T1000 (cell line): ENCODE results near the gene PTPRK.

Experiments used
- DNase-seq: peaks from one replicate; lab custom pipeline; 2025; ENCODE audit warnings: mixed read lengths; lab: John Stamatoyannopoulos, UW

Gene PTPRK

DNA sequence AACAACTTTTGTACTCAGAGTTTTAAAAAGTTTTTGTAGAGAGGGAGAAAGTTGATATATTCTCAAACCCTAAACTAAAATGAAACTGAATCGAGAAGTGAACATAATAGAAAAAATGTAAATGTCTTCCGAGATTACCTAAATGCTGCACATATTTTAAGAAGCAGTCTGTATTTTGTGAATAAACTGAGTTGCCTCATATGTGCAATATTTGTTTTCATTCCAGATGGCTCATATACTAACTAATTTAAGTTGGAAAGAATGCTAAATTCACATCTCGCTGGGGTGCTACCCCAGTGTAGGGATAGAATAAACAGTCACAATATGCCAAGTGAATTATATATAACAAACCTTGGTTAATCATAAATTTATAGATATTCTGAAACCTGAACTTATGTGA is 333.7 kb downstream of the PTPRK start:
- no peak for DNase-seq

DNA sequence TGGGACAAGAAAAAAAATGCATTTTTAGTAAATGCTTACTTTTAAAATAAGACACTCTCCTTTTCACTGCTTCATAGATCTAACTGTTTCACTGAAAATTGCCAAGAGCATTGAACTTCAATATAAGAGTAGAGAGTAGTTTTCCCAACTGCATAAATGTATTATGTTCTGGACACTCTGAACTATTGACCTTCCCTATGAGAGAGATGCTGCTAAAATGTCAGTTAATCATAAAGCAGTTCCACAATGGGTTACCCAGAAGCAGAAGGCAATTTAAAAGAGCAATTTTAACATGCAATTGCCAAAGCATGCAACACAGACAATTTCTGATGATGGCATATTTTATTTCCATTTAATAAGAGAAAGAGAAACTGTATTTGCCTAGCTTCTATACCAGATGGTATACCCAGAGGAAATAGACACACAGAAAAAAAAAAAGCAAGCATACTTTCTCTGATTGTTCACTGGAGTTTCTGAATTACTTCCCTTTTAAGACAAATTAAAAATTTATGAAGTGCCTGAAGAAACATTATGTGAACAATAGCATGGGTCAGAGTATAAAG is 340.4 kb downstream of the PTPRK start:
- no peak for DNase-seq

DNA sequence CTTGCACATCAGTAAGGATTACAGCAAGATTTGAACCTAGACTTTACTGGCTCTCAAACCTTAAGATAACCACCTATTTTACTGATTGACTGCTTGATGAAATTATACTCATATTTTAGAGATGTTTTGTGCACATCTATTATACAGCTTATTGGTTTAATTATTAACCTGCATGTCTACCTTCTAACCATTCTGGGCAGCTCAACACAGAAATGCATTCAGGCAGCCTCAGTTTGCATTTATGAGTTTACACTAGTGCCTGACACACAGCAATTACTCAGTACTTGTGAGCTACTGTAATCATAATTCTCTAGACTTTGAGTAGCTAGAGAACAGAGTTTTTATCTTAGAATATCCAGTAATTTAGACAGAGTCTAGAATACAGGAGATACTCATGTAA is 345.7 kb downstream of the PTPRK start:
- DNase-seq: no peak

DNA sequence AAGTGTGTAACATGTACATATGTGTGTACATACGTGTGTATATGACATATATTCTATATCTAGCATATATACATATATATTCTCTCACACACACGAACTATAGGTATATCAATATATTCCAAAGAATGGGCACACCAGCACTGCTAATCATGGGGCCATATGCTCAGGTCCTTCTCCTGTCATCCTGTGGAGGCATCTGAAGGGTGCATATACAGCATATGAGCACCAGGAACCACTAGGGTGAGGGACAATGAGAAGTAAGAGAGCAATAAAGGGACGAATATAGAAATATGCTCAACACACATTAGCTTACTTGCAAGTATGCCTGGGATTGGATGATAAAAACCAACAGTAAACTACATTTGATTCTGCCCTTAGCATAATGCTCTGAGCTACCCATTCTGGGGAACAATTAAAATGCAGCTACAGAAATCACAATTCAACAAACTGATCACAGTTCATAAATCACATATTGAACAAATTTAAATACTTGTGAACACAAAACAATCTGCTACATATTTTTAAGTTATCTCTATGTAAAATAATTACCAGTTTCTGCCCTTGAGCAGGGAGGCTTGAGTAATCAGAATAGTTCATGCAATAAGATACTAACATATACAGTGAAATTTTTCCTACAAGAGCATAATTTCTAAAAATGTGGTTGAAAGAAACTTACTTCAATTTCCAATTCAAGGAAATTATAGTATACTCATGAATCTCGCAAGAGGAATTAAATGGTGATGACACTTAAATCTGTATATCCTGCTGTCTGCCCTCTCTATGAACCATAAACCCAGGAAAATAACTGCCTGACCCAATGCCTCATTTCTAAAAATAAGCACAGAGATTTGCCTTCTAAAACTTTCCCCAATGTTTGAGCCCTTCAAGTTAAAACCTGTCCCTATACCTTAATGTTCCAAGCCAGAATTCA is 347.4 kb downstream of the PTPRK start:
- DNase-seq: no peak

DNA sequence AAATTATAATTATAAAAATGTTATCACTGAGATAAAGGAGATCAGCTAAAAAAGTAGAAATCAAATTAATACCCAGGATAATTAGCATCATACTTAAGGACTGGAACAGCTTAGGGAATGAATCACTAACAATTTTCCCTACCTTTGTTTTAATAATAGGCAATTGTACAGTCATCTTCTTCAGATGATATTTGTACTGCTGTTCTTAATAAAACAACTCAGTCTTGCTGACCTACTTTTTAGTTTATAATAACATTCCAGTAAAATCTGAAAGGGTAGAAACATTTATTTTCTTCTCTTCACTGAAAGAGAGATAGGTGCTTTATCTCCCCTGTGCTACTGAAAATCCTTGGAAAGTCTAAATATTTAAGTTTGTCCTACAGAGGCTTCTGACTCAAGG is 348.3 kb downstream of the PTPRK start:
- no peak for DNase-seq

DNA sequence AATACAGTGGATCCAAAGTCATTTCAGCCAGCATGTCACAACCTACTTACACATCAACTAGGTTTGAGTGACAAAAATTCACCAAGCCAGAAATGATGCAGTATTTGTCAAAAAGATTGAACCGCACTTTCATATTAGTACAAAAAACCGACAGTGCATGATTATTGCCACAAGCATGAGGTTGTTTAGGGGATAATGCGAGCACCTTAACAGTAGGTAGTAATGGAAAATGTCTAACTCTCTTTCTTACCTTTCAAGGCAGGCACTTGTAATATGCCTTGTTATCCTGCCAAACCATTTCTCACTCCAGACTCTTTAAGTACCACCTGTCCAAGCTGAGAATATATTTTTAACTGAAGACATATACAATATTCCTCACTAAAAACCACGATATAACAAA is 349.2 kb downstream of the PTPRK start:
- DNase-seq: no peak

DNA sequence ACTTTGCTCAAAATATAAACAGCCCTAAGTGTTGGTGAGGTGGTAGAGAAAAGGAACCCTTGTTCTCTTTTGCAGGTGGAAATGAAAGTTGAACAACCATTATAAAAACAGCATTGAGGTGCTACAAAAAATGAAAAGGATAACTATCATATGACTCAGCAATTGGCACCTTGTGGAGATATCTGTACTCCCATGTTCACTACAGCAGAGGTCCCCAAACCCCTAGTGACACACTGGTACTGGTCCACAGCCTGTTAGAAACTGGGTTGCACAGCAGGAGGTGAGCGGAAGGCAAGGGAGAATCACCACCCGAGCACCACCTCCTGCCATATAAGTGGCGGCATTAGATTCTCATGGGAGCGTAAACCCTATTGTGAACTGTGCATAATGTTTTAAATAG is 352.2 kb downstream of the PTPRK start:
- DNase-seq: no peak

DNA sequence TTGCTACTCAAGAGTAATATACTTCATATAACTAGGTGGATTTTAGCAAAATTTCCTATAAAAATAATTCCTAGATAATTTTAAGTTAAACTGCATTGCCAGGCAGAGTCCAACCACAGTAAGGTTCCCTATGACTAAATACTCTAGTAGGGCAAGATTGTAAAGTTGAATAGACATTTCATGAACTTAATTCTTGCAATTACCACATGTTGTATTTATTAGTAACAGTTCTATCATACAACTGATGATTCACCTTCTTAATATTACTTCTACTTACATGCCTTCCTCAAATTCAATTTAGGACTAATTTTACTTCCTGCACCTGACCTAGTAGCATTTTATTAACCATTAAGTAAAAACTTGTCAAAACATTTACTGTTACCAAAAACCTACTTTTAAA is 352.8 kb downstream of the PTPRK start:
- DNase-seq: no peak

DNA sequence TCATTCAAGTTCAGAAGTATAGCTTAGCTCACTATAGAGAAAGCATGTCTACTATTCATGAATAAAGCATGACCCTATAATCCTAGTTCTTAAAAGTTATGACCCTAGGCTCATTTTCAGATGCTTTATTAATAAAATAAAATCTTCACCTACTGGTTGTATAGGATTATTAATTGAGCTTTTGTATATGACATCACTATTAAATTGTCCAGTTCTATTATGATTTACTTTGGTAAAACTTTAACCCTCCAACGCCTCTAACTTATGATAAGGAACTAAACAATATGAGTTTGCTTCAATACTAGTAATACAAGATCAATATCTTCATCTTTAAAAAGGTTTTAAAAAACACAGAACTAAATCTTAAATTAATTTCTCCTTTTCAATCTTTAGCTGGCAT is 356.1 kb downstream of the PTPRK start:
- DNase-seq: no peak

DNA sequence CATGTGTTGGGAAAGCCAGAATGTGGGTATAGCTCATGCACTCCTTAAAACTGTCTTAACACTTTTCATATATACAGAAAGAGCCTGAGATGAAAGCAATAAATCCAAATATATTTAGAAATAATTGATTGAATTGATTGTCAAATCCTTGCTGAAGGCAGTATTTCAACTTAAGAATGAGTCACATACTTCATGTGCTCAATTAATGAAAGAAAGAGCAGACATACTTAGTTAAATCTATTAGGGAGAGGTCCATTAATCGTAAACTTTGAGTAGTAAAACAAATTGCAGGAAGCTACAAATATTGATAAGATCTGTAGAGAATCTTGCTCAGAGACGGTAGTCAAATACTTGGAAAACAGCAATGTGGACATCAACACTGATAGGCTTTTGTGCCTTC is 358.0 kb downstream of the PTPRK start:
- DNase-seq: no peak

DNA sequence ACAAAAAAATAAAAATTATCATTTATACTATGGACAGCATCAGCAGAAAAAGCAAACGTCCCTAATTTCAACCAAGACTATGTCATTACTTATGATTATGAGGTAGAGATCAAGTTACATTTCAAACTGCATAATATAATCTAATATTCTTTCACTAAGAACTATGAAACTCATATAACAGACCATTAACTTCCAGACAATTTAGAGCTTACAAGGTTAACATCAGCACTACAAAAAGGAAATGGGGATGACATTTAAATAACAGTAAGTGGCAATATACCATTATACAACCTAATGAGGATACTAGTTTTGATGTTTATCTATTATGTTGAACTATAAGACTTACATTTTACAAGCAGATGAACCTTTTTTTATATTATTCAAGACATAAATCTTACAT is 358.6 kb downstream of the PTPRK start:
- DNase-seq: no peak

DNA sequence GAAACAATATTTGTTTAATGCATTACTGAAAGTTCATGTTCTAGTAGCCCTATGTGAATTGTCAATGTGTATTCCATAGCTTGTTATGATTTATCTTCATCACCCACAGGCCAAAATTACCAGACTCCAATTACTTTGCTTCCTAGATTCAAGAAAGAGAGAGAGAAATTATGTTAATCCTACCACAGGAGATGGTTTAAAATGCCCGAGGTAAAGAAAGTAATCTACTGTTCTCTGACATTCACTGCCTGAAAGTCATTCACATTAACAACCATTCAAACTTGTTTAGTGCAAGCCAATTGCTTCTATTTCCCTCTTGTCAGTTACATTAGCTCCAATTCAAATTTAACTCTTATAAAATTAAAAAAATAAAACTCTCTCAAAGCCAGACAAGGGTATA is 359.1 kb downstream of the PTPRK start:
- no peak for DNase-seq

DNA sequence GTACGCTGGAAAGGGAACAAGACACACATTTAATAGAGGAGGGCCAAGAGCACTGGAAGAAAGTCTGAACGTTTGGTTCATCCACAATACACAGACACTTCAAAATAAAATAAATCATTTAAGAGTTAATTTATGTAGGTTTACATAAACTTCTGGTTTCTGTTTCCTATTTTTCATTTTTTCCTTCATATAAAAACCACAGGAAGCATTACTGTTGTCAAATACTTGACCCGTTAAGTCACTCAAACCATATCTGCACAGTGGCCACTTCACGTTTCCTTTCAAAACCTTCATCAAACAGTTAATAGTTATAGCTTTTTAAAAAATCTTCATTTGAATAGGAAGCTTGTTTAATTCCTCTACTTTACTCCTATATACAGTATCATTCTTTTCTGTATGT is 361.9 kb downstream of the PTPRK start:
- DNase-seq: no peak

DNA sequence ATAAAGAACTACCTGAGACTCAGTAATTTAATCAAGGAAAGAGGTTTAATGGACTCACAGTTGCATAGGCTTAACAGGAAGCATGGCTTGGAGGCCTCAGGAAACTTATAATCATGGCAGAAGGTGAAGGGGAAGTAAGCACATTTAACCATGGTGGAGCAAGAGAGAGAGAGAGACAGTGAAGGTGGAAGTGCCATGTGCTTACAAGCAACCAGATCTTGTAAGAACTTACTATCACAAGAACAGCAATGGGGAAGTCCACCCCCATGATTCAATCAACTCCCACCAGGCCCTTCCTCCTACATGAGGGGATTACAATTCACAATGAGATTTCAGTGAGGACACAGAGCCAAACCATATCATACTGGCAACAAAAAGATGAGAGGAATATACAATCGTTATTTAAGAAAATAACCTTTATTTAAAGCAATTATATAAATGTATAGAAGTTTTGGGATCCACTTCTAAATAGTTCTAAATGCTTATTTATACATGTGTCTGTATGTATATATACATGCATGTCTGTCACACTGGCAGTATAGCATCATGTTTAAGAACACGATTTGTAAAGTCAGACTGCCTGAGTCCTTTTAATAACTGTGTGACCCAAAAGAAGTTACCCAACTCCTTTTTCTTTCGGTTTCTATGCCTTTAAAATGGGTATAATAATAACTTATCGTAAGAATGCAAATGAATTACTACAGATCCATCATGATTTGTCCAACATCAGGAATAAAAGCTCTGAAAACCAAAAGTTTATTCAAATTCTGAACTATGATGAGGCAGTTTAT is 363.9 kb downstream of the PTPRK start:
- no peak for DNase-seq

DNA sequence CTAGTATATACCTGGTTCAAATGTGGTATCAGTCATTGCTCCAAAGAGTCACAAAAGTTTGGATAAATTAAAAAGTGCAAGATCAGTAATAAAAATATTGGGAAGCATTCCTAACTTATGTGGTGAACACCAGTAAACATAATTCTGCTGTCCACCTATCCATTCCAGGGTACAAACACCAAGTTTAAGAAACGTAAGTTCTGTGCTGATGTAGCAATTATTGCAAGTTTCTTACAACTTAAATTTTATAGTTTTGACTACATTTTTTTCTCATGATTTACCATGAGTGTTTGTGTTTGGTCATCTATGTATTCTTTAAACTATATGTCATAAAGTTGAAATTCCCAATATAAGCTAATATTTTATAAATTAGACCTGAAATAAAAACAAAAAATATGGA is 364.6 kb downstream of the PTPRK start:
- no peak for DNase-seq

DNA sequence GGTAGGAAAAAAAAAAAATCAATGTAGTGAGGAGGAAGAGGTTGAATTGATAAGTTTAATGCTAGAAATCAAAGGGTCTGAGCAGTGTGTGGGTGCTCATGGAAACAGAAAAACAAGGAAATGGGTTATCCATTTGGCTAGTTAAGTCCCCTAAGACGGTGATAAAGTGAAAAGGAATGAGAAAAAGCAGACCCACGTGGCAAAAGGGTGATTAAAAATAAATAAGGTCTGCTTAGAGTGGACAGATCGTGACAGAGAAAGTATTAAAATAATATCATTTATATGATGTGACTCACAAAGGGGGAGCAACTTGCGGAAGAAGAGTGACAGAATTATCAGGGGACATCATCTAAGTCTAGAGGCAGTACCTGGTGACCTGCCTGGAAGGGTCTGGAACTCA is 367.8 kb downstream of the PTPRK start:
- no peak for DNase-seq

DNA sequence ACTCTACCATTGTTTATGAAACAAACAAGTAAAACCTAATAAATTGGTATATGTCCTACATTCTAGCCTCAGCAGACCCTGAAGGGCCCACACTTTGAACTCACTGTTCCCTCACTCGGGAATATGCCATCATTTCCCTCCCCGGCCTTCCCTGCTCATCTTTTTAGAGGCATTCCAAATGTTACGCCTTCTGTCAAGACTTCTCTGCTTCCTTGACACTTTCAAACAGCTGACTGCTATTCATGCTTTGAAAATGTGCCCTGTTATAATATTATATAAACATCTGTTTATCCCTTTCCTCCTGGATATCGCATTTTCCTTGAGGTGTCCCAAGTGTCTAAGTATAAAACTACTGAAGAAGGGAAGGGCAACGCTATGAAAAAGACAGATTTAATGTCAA is 370.0 kb downstream of the PTPRK start:
- no peak for DNase-seq

DNA sequence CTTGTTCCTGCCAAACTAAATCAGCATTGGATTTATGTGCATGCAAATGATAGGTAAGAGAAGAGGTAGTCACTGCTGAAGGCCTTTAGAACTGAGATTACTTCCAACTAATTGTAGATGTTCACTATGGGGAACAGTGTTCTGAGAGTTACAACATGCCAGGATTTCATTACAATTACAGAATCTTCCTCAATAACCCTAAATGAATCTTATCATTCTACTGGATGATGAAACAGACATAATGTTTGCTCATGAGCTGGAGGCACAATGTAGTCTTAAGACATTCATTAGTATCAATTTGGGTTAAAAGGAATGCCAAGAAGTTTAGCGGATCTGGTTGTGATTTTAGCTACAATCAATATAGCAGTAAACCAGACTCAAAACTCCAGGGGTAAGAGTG is 370.6 kb downstream of the PTPRK start:
- DNase-seq: no peak

DNA sequence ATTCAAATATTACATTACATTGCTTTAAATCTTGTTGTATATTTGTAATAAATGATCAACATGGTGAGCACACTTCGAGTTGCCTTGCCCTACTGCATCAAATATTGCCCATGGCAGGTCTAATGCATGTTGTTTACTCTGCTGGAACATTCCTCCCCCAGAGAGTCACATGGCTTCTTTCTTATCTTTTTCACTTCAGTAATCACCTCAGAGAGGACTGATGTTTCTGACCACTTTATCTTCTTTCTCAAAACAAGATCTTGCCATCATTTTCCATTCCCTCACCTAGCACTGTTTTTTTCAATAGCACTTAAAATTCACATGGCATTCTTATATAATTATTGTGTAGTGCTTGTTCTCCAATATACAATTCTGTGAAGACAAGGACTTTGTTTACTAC is 376.1 kb downstream of the PTPRK start:
- DNase-seq: no peak

DNA sequence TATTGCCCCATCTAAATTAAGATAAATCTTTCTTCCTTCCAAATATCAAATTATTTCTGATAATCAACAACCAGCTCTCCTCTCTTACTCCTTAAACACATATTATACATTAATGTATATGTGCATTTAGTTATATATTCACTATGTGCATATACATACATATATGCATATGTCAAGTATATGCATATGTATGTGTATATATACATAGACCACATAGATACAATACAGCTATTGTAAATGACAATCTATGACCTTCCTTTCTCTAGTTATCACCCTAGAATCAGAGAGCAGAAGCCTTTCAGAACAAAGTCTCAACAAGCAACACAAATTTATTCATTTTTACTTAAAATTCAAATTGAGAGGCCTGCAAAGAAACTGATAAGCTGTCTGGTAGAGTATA is 378.5 kb downstream of the PTPRK start:
- no peak for DNase-seq

DNA sequence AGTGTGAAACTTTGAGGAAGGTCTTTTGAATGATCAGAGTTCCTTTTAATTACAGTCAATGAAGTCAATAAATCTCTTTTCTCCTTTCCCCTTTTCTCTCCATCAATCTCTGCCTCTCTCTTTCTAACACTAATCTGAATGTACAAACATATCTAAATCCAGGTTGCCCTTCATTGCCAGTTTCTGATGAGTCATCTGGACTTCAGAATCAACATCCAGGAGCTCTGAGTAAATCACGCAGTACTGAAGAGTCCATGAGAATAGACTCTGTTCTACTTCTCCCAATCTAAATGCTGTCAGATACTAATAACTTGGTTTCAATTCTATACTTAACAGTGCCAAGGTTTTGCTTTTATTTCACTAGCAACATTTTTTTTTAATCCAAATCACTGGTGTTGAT is 380.9 kb downstream of the PTPRK start:
- DNase-seq: no peak

DNA sequence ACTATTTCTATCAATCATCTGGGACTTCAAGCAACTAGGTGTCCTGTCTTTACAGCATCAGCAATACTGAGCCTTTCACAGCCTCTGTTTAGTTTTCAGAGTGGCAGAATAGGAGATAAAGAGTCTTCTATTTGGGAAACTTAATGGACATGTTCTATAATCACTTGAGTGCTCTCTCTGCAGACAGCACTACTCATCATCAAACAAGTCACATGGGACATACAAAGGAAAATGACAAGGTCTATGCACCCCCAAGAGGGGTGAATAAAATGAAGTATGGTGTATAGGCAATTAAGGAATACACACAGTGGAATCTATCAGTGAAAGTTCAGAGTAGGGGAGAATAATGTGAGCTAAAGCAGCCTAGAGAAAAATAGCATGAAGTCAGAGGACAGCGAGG is 381.7 kb downstream of the PTPRK start:
- DNase-seq: no peak

DNA sequence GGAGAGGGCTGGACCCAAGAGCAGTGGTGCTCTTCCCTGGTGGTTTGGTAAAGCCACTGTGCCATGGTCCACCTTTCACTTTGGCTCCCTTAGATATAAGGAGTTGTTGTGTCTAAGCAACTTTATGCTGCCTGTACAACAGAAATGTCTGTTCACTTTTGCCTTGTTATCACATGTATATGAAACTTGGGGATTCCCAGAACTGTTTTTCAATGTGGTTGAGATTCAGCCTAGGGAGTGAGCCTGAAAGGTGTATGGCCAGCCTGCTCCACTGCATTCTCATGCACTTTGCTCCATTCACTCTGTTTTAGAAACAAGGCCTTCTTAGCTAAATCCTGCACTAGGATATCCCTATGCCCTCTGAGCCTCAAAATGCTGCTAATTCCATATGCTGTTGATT is 385.1 kb downstream of the PTPRK start:
- DNase-seq: no peak
